Measurements from ENCODE around the gene NIP7. TPM values are rescaled to one million over a fixed set of nuclear protein-coding genes. Genes with fewer than 3 reads are reported as not detected.

The NIP7 gene
- total RNA-seq (2022; extraction: Qiagen RNA extraction), result 49.8 to 69.1 TPM (median 53.1 TPM) in 5 replicates

DNA sequence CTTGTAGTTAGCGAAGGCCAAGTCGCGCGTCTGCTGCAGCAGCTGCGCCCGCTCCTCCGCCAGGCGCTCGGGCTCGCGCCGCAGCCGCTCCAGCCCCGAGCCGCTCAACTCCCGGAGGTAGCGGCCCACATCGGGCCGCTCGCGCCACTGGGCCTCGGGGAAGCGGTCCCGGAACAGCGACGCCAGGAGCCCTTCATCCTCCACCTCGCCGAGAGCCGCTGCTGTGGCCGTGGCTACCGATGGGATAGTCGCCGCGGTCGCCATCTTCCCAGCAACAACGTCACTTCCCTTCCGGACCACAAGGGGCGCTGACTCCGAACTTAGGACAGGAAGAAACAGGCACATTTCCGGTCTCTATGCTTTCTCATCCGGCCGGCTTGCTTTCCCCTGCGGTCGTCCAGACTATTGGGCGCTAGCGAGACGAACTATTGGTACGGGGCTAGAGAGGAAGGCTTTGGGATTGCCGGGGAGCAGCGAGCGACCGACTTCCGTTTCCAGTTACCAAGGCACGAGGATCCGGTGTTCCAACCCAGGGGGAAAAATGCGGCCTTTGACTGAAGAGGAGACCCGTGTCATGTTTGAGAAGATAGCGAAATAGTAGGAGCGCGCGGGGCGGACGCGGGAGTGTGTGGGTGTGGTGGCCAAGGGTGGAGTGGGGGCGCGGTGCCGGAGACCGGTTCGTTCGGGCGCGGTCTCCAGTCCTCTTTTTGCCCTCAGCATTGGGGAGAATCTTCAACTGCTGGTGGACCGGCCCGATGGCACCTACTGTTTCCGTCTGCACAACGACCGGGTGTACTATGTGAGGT is at the start of gene NIP7, which contains the start of gene COG8:
Gene NIP7, plus strand, starts transcription at position 484 of the 806 bp plus-strand sequence. Its CDS starts 58 bp downstream, at position 542.
Gene COG8, minus strand, starts transcription at position 276 of the 806 bp plus-strand sequence. Its CDS starts 12 bp downstream, at position 264.

DNA sequence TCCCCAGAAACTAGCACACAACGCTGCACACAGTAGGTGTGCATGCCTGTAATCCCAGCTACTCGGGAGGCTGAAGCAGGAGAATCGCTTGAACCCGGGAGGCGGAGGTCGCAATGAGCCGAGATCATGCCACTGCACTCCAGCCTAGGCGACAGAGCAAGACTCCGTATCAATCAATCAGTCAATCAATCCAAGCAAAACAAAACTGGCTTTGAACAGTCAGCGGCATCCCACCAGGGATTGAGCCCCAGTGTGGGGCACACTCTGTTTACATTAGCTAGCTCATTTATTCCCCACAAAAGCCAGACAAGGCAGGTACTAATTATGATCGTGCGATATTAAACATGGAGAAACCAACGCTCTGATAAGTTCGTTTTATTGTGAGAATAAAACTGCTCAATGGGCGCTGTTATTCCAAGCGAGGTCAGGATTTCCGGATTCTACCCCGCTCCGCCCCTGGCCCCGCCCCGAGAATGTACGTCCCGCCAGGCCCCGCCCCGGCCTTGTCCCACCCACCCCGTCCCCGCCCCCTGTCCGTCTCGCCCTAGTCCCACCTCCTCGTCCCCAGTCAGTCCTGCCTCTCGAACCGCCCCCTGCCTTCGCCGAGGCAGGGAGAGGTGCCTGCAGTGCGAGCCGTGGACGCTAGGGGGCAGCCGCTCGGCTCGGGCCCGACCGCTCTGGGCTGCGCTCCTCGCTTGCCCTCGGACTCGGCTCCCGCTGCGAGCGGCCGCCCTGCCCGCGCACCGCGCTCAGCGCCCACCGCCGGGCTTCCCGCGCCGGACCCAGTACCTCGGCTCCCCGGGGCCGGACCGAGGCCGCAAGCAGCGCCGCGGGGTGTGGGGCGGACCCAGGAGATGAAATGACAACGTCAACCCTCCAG is 28.7 kb upstream of the NIP7 start, which contains the start of gene VPS4A:
Gene VPS4A, plus strand, starts transcription at position 698 of the 880 bp plus-strand sequence. Its CDS starts 162 bp downstream, at position 860.

DNA sequence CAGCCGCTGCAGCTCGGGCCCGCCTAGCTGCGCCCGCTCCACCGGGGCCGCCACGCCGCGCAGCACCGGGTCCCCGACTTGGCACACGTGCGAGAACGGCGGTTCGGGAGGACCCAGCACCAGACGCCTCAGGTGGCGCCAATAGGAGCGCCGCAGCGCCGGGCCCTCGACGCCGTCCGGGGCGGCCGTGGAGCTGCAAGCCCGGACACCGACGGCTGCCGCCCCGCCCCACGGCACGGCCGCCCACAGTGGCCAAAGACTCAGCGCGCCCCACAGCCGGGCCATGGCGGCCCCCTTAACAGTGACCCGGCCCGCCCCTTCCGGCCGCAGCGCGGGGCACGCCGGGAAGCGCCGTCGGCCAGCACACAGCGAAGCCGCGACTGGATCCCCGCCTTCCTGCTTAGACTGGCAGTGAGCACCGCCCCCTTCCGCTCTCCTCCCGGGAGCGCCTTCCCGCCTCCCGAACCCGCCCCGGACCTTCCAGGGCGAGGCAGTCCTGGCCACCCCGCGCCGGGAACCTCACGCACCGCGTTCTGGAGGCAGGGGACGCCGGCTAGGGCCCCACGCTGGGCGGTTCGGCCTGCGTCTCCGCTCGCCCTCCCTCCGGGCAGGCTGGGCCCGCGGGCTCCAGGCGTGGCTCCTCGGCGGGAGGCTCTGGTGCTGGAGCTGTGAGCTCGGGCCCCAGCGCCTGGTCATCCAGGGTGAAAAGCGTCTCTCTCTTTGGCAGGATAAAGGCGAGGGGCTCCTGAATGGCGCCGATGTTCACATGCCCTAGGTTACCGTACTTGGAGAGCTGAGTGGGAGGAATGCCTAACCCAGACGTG is 9.1 kb upstream of the NIP7 start, which contains the start of gene PDF:
Gene PDF, minus strand, starts transcription at position 303 of the 824 bp plus-strand sequence. Its CDS starts 18 bp downstream, at position 285.

DNA sequence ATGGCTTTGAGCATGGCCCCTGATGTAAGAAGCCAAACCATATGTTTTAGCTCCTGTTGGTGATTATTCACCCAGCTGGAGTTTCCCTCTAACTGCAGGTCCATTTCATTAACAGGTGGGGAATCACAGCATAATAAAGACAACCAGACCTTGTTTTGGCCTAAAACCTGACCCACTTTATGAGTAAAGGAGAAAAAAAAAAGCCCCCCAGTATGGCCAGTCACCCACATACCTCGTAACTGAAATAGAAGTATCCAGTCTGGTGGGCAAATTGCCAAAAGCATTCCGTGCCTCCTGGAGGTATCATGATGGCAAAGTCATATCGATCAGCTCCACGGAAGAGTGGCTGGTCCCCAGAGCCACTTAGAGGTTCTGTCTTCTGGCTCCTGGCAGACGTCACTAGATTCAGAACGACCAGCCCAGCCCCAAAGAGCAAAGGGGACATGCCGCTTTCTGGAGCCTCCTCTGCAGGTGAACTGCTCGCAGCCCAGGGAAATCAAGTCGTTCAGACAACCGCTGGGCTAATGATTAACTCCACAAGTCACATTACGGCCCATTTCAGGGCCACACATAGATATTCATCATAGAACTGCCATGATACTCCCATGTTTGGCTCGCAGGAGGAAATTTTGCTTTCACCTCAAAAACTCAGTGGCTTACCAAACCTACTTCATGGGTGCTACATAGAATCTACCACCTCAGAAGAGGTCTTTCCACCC is 11.9 kb downstream of the NIP7 start, which contains the start of gene TMED6:
Gene TMED6, minus strand, starts transcription at position 478 of the 719 bp plus-strand sequence. Its CDS starts 33 bp downstream, at position 445.

Other genes starting within 250 kb of the NIP7 start
- gene HAS3, start 234.1 kb upstream of the NIP7 start, total RNA-seq (2022; extraction: Qiagen RNA extraction), result 37.5 to 57.7 TPM (median 51.2 TPM) in 5 replicates
- gene CHTF8, start 207.2 kb upstream of the NIP7 start, total RNA-seq (2022; extraction: Qiagen RNA extraction), result 121 to 130 TPM (median 125 TPM) in 5 replicates
- 80.1 to 87.1 TPM (median 82.7 TPM) in 5 replicates for gene UTP4, start 207.1 kb upstream of the NIP7 start, total RNA-seq (2022; extraction: Qiagen RNA extraction)
- gene SNTB2, start 152.6 kb upstream of the NIP7 start, total RNA-seq (2022; extraction: Qiagen RNA extraction), result 6.1 to 9.4 TPM (median 6.9 TPM) in 5 replicates
- gene VPS4A, start 28.4 kb upstream of the NIP7 start, total RNA-seq (2022; extraction: Qiagen RNA extraction), result 29.8 to 33.1 TPM (median 31.5 TPM) in 5 replicates
- gene PDF, start 9.2 kb upstream of the NIP7 start, total RNA-seq (2022; extraction: Qiagen RNA extraction), result 18.0 to 41.0 TPM (median 38.8 TPM) in 5 replicates
- gene COG8, start 208 bp upstream of the NIP7 start, total RNA-seq (2022; extraction: Qiagen RNA extraction), result 21.7 to 27.8 TPM (median 25.6 TPM) in 5 replicates
- gene TMED6, start 12.0 kb downstream of the NIP7 start, total RNA-seq (2022; extraction: Qiagen RNA extraction), result 0.18 TPM in 1 of 5 replicates, not detected in the others
- 20.4 to 28.4 TPM (median 21.8 TPM) in 5 replicates for gene TERF2, start 46.2 kb downstream of the NIP7 start, total RNA-seq (2022; extraction: Qiagen RNA extraction)
- 186 to 226 TPM (median 196 TPM) in 5 replicates for gene CYB5B, start 84.8 kb downstream of the NIP7 start, total RNA-seq (2022; extraction: Qiagen RNA extraction)
- 3.2 to 7.7 TPM (median 5.4 TPM) in 5 replicates for gene NFAT5, start 226.2 kb downstream of the NIP7 start, total RNA-seq (2022; extraction: Qiagen RNA extraction)